Measurements from ENCODE around the gene MLLT6. TPM values are rescaled to one million over a fixed set of nuclear protein-coding genes. Genes with fewer than 3 reads are reported as not detected.

The MLLT6 gene
- total and polyA plus RNA-seq, 2 of the 13 experiments (the other 11 are each of a cell fraction or from before 2014, with no cell fraction given), result 50.7 to 69.5 TPM

GRCh38 chr17:38706505-38707216 lies 1.6 kb downstream of the MLLT6 start (continued):
- TF ChIP-seq ZNF646 (CRISPR knock-in tag; IDR thresholded peaks at IDR 0.05), result no peak
- no peak for TF ChIP-seq CREBL2 (CRISPR knock-in tag; IDR thresholded peaks at IDR 0.05; ENCODE audit: borderline replicate concordance)
- no peak for TF ChIP-seq ATF1 (CRISPR knock-in tag; IDR thresholded peaks at IDR 0.05)
- no peak for TF ChIP-seq ZEB1 (IDR thresholded peaks at IDR 0.05; ENCODE audit: insufficient replicate concordance, low read depth)
- peak; percentile 67; the same call in 1 of the 2 replicates for TF ChIP-seq EEA1 (CRISPR knock-in tag; IDR thresholded peaks at IDR 0.05; ENCODE audit: borderline replicate concordance)
- no peak for TF ChIP-seq ZNF7 (CRISPR knock-in tag; IDR thresholded peaks at IDR 0.05)
- TF ChIP-seq GATAD1 (CRISPR knock-in tag; IDR thresholded peaks at IDR 0.05), result no peak
- no peak for TF ChIP-seq BHLHE40 (IDR thresholded peaks at IDR 0.05; ENCODE audit: low read length)
- TF ChIP-seq ZNF549 (CRISPR knock-in tag; IDR thresholded peaks at IDR 0.05), result no peak
- TF ChIP-seq IRF9 (CRISPR knock-in tag; IDR thresholded peaks at IDR 0.05; ENCODE audit: borderline replicate concordance), result no peak
- no peak for TF ChIP-seq SPEN (CRISPR knock-in tag; IDR thresholded peaks at IDR 0.05; ENCODE audit: low read depth)
- no peak for TF ChIP-seq CBX2 (IDR thresholded peaks at IDR 0.05; ENCODE audit: low read depth, low read length)
- TF ChIP-seq CBX2 (CRISPR knock-in tag; IDR thresholded peaks at IDR 0.05; ENCODE audit: low read depth), result peak; percentile 48; the same call in 1 of the 2 replicates
- no peak for TF ChIP-seq ZSCAN22 (CRISPR knock-in tag; IDR thresholded peaks at IDR 0.05)
- TF ChIP-seq REPIN1 (CRISPR knock-in tag; IDR thresholded peaks at IDR 0.05; ENCODE audit: borderline replicate concordance, low read depth), result 0 out of 2 replicates have a peak, but pooled peaks have one; percentile 27
- TF ChIP-seq TFE3 (CRISPR knock-in tag; IDR thresholded peaks at IDR 0.05), result no peak
- 0 out of 2 replicates have a peak, but pooled peaks have one; percentile 5 for TF ChIP-seq HOXA3 (CRISPR knock-in tag; IDR thresholded peaks at IDR 0.05)
- TF ChIP-seq ZNF713 (CRISPR knock-in tag; IDR thresholded peaks at IDR 0.05), result no peak
- TF ChIP-seq CREM (IDR thresholded peaks at IDR 0.05), result no peak
- TF ChIP-seq CREM (CRISPR knock-in tag; IDR thresholded peaks at IDR 0.05), result no peak

Data from HepG2 (cell line).